Heart left ventricle (tissue), 13 donors: Measurements from ENCODE around the gene C2orf68.

Experiments
- POLR2A ChIP-seq, 2 donors: fragments of 450-650 bp; IDR thresholded peaks; one replicate each; pipeline ENCODE4 v1.6.1; 2017; ENCODE audit warnings: antibody characterized with exemption in 2 of 2, mild to moderate bottlenecking in 2 of 2, moderate library complexity in 2 of 2
- TF ChIP-seq, protein P1 (sequence below), 12 donors: fragments of 200-600 bp; sonication (generic) in 4 of 12; IDR thresholded peaks; one replicate each; pipeline versions ENCODE4 v1.5.0 to v1.8.0; 2018 to 2022; ENCODE audit warnings: antibody characterized with exemption in 12 of 12, mild to moderate bottlenecking in 5 of 12
- donor health status: ischemic (EF 13 %, LVEDD 7.1; RV severe dilation, severe dysfunction).
- donor health status: DM: no; HTN: yes; CAD: no.
- donor health status: DM: no; HTN: no; CAD: no.
- donor health status: ischemic (EF 25% LVEDD 6.9; RV normal size, moderate dysfunction).
- donor health status: ischemic (EF 25% LVEDD 5.7; RV mildly dilated, moderate dysfunction).
- donor health status: ischemic (EF 35%, LVEDD 5.7; RV mildly dilated, moderate dysfunction).
- donor health status: nonischemic (EF 11% LVEDD 7.7; RV severe dilation, severe dysfunction).
- donor health status: DM: yes; HTN: yes; CAD: no.
- donor health status: PGD.
- donor health status: ischemic (EF 29% LVEDD 5.4; RV normal size, mild dysfunction).
- donor health status: nonischemic (EF 23%, LVEDD 6.1; RV moderate dilation, normal function).

DNA sequence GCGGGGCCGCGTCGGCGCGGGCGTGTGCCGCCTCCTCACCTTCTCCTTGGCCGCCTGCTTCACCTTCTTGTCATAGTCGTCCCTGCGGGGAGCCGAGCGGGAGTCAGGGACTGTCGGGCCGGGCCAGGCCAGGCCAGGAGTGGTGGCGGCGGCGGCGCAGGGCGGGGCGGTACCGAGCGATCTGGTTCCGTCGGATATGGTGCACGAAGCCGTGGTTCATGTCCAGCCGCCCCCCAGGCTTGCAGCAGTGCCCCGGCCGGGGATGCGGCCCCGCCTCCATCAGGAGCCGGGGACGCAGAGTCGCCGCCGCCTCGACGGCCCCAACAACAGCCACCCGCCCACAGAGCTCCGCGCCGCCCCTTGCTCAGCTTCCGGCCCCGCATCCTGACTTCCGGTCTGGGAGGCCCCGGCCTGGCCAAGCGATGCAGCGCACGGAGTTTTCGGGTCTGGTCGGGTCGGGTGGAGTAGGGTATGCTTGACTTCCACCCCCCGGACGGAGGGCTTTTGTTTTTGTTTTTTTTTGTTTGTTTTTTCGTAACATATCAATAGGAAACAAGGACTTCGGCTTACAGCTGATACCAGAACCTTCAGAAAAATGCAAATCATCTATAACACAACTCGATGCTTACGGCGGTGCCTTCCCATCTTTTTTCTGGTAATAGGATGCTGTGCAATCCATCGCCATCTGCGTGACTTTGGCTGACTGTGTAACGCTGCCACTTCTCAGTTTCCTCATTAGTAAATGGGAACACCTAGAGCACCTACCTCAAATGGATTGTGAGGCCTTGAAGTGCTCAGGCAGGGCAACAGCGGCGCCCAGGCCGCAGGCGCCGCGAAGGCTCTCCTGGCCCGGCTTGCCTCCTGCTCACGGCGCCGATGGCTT, at the start of gene C2orf68:
- TF ChIP-seq, protein P1, sequence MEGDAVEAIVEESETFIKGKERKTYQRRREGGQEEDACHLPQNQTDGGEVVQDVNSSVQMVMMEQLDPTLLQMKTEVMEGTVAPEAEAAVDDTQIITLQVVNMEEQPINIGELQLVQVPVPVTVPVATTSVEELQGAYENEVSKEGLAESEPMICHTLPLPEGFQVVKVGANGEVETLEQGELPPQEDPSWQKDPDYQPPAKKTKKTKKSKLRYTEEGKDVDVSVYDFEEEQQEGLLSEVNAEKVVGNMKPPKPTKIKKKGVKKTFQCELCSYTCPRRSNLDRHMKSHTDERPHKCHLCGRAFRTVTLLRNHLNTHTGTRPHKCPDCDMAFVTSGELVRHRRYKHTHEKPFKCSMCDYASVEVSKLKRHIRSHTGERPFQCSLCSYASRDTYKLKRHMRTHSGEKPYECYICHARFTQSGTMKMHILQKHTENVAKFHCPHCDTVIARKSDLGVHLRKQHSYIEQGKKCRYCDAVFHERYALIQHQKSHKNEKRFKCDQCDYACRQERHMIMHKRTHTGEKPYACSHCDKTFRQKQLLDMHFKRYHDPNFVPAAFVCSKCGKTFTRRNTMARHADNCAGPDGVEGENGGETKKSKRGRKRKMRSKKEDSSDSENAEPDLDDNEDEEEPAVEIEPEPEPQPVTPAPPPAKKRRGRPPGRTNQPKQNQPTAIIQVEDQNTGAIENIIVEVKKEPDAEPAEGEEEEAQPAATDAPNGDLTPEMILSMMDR (IDR thresholded peaks at IDR 0.05): no peak
- peak in 1 of 2 donors; percentile 70 for TF ChIP-seq POLR2A (IDR thresholded peaks at IDR 0.05)
